ENCODE measurements around the gene TFF3.

- no peak for TF ChIP-seq SUZ12 (IDR thresholded peaks at IDR 0.05)
- no peak for TF ChIP-seq SP1 (IDR thresholded peaks at IDR 0.05)
- no peak for TF ChIP-seq FOXA1 (IDR thresholded peaks at IDR 0.05)
- TF ChIP-seq ARNT (IDR thresholded peaks at IDR 0.05): no peak
- TF ChIP-seq TARDBP (IDR thresholded peaks at IDR 0.05): no peak
- no peak for TF ChIP-seq FOXM1 (IDR thresholded peaks at IDR 0.05; ENCODE audit: borderline replicate concordance)
Observed at GRCh38 chr21:42350318-42350910, 35.2 kb upstream of the TFF3 start.

All from HEK293T (cell line).